Glutamatergic neuron (in vitro differentiated cells): ENCODE results near the gene SDR39U1. TPM values are rescaled to one million over a fixed set of nuclear protein-coding genes. Genes with fewer than 3 reads are reported as not detected.

Source experiments
- DNase-seq: peaks from one replicate; pipeline ENCODE4 v3.0.0; 2022
- H3K27ac Mint-ChIP-seq: one replicate; pipeline ENCODE4 v1.8.0; 2020; ENCODE audit warnings: mild to moderate bottlenecking, mixed read lengths, inconsistent platforms; ENCODE audit not compliant: unreplicated experiment
- H3K27me3 Mint-ChIP-seq: one replicate; pipeline ENCODE4 v1.8.0; 2020; ENCODE audit warnings: mild to moderate bottlenecking, moderate library complexity, mixed read lengths, inconsistent platforms; ENCODE audit not compliant: unreplicated experiment
- H3K36me3 Mint-ChIP-seq: one replicate; pipeline ENCODE4 v1.8.0; 2020; ENCODE audit warnings: mild to moderate bottlenecking, mixed read lengths, inconsistent platforms; ENCODE audit not compliant: unreplicated experiment
- H3K4me1 Mint-ChIP-seq: one replicate; pipeline ENCODE4 v1.8.0; 2020; ENCODE audit warnings: mild to moderate bottlenecking, low read depth, mixed read lengths, inconsistent platforms; ENCODE audit not compliant: unreplicated experiment
- H3K4me3 Mint-ChIP-seq: one replicate; pipeline ENCODE4 v1.8.0; 2020; ENCODE audit warnings: mild to moderate bottlenecking, mixed read lengths, inconsistent platforms; ENCODE audit not compliant: unreplicated experiment
- H3K9me3 Mint-ChIP-seq: one replicate; pipeline ENCODE4 v1.8.0; 2020; ENCODE audit warnings: mild to moderate bottlenecking, moderate library complexity, mixed read lengths, inconsistent platforms; ENCODE audit not compliant: unreplicated experiment
- CTCF ChIP-seq: fragments of 200-600 bp; sonication (generic); IDR thresholded peaks from one replicate; pipeline ENCODE4 v1.5.0; 2021; ENCODE audit not compliant: partially characterized antibody, unreplicated experiment
- total RNA-seq: library from RNA; stranded (reverse); fragmentation: NEBNext Ultra II Directional; extraction: Animal tissue kit (Norgen Biotek cat#: 25700); gene quantifications from one replicate; pipeline ENCODE4 v1.2.1, GENCODE V29; 2021; ENCODE audit not compliant: unreplicated experiment

Gene SDR39U1
- total RNA-seq, 1 donor from 2014 or later: 70.4 TPM

- TF ChIP-seq CTCF: no peak
- H3K9me3 Mint-ChIP-seq: peaks cover 2% of the 10 kb centered on the region
- peaks cover 29% of the 10 kb centered on the region for H3K4me1 Mint-ChIP-seq
- no peak overlapping the region for H3K27ac Mint-ChIP-seq
- no peak for DNase-seq
- peaks cover 3% of the 10 kb centered on the region for H3K27me3 Mint-ChIP-seq
- no peaks in the 10 kb centered on the region for H3K36me3 Mint-ChIP-seq
- no peak overlapping the region for H3K4me3 Mint-ChIP-seq
Measured at GRCh38 chr14:24407608-24408325, 34.8 kb downstream of the SDR39U1 start.

- H3K4me3 Mint-ChIP-seq: no peak overlapping the region
- peaks cover 38% of the 10 kb centered on the region for H3K4me1 Mint-ChIP-seq
- peaks cover 3% of the 10 kb centered on the region for H3K9me3 Mint-ChIP-seq
- TF ChIP-seq CTCF: no peak
- peaks cover 3% of the 10 kb centered on the region for H3K27me3 Mint-ChIP-seq
- no peaks in the 10 kb centered on the region for H3K36me3 Mint-ChIP-seq
- DNase-seq: no peak
- H3K27ac Mint-ChIP-seq: no peak overlapping the region
Measured at GRCh38 chr14:24406416-24406815, 36.2 kb downstream of the SDR39U1 start.

- Mint-ChIP-seq H3K27me3 (peaks cover 5% of the 10 kb centered on the region), H3K36me3 (no peaks in the 10 kb centered on the region), H3K4me1 (peaks cover 44% of the 10 kb centered on the region), H3K27ac (no peak overlapping the region), H3K9me3 (peaks cover 2% of the 10 kb centered on the region), H3K4me3 (no peak overlapping the region)
- TF ChIP-seq CTCF: no peak
- DNase-seq: no peak
Measured at GRCh38 chr14:24404814-24405213, 37.8 kb downstream of the SDR39U1 start.

- no peak for DNase-seq
- Mint-ChIP-seq H3K9me3 (peaks cover 2% of the 10 kb centered on the region), H3K4me1 (peaks cover 44% of the 10 kb centered on the region), H3K4me3 (peak overlapping the region; percentile 65), H3K27me3 (peaks cover 5% of the 10 kb centered on the region), H3K27ac (no peak overlapping the region), H3K36me3 (no peaks in the 10 kb centered on the region)
- TF ChIP-seq CTCF: no peak
Measured at GRCh38 chr14:24403294-24403998, 39.1 kb downstream of the SDR39U1 start.
